IMR-90 (cell line): Measurements from ENCODE around the gene P4HA1.

ENCODE experiments used
- FOS ChIP-seq: fragments of 150-350 bp; IDR thresholded peaks from 2 replicates; pipeline ENCODE4 v1.6.1; 2016; ENCODE audit warnings: low read depth, low read length
- MXI1 ChIP-seq: IDR thresholded peaks from 2 replicates; pipeline ENCODE4 v1.6.1; 2012; ENCODE audit warnings: low read depth, mild to moderate bottlenecking, low read length, moderate library complexity, borderline replicate concordance
- POLR2A ChIP-seq: IDR thresholded peaks from 2 replicates; pipeline ENCODE4 v1.6.1; 2012; ENCODE audit warnings: mild to moderate bottlenecking, low read depth, low read length
- RAD21 ChIP-seq: IDR thresholded peaks from 2 replicates; pipeline ENCODE4 v1.6.1; 2012; ENCODE audit warnings: low read length, improper control_type of control experiment
- RFX5 ChIP-seq: IDR thresholded peaks from 2 replicates; pipeline ENCODE4 v1.8.0; 2012; ENCODE audit warnings: low read depth, mild to moderate bottlenecking, low read length, moderate library complexity
- SMC3 ChIP-seq: fragments of 150-350 bp; IDR thresholded peaks from 2 replicates; pipeline ENCODE4 v1.6.1; 2016; ENCODE audit warnings: low read depth, mild to moderate bottlenecking, antibody characterized with exemption, low read length, moderate library complexity
- TF ChIP-seq, protein P1 (sequence below): conservative IDR thresholded peaks from 2 replicates; pipeline ENCODE4 v1.5.1; 2012; ENCODE audit warnings: mild to moderate bottlenecking, low read depth, low read length, improper control_type of control experiment
- TF ChIP-seq, protein P2 (sequence below): fragments of 150-350 bp; IDR thresholded peaks from 2 replicates; pipeline ENCODE4 v1.6.1; 2017; ENCODE audit warnings: mild to moderate bottlenecking, antibody characterized with exemption, low read length, low read depth
- TF ChIP-seq, protein P3 (sequence below): fragments of 150-350 bp; IDR thresholded peaks from 2 replicates; pipeline ENCODE4 v1.6.1; 2016; ENCODE audit warnings: low read depth, mild to moderate bottlenecking, low read length, moderate library complexity, borderline replicate concordance

DNA sequence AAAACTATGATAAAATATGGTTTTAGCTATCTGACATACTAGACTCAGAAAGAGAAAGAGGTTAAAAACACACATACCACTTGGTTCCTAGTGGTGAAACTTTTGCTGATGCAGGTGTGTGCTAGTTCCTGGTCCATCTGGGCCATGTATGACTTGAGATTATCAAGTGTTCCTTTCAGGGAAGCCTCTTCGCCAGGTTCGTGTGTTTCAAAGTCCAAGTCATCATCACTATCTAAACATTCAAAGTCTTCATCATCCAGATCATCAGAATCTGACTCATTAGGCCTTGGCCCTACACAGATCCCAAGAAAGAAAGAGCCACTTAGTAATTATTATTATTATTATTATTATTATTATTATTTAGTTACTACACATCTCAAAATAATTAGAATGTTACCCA is 40.0 kb upstream of the P4HA1 start:
- TF ChIP-seq, protein P1, sequence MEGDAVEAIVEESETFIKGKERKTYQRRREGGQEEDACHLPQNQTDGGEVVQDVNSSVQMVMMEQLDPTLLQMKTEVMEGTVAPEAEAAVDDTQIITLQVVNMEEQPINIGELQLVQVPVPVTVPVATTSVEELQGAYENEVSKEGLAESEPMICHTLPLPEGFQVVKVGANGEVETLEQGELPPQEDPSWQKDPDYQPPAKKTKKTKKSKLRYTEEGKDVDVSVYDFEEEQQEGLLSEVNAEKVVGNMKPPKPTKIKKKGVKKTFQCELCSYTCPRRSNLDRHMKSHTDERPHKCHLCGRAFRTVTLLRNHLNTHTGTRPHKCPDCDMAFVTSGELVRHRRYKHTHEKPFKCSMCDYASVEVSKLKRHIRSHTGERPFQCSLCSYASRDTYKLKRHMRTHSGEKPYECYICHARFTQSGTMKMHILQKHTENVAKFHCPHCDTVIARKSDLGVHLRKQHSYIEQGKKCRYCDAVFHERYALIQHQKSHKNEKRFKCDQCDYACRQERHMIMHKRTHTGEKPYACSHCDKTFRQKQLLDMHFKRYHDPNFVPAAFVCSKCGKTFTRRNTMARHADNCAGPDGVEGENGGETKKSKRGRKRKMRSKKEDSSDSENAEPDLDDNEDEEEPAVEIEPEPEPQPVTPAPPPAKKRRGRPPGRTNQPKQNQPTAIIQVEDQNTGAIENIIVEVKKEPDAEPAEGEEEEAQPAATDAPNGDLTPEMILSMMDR, result no peak
- TF ChIP-seq MXI1, result no peak
- TF ChIP-seq, protein P2, sequence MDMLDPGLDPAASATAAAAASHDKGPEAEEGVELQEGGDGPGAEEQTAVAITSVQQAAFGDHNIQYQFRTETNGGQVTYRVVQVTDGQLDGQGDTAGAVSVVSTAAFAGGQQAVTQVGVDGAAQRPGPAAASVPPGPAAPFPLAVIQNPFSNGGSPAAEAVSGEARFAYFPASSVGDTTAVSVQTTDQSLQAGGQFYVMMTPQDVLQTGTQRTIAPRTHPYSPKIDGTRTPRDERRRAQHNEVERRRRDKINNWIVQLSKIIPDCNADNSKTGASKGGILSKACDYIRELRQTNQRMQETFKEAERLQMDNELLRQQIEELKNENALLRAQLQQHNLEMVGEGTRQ, result no peak
- no peak for TF ChIP-seq FOS
- TF ChIP-seq SMC3, result no peak
- no peak for TF ChIP-seq POLR2A
- TF ChIP-seq, protein P3, sequence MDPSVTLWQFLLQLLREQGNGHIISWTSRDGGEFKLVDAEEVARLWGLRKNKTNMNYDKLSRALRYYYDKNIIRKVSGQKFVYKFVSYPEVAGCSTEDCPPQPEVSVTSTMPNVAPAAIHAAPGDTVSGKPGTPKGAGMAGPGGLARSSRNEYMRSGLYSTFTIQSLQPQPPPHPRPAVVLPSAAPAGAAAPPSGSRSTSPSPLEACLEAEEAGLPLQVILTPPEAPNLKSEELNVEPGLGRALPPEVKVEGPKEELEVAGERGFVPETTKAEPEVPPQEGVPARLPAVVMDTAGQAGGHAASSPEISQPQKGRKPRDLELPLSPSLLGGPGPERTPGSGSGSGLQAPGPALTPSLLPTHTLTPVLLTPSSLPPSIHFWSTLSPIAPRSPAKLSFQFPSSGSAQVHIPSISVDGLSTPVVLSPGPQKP, result no peak
- no peak for TF ChIP-seq RFX5
- no peak for TF ChIP-seq RAD21
